Measurements from ENCODE around the gene B4GALNT3. TPM values are rescaled to one million over a fixed set of nuclear protein-coding genes. Genes with fewer than 3 reads are reported as not detected.

The B4GALNT3 gene
- total RNA-seq, 1 donor from 2014 or later, result 36.6 TPM

GRCh38 chr12:499837-500458 lies 40.2 kb downstream of the B4GALNT3 start:
- no peak for DNase-seq (ENCODE audit: missing footprints)
- intact Hi-C loops (cut with DNase I), result loop anchor here (5.0 kb wide), 1 partner anchor 43 kb away; the partner anchor contains the start of gene B4GALNT3
- peak; percentile 74 for ATAC-seq

DNA sequence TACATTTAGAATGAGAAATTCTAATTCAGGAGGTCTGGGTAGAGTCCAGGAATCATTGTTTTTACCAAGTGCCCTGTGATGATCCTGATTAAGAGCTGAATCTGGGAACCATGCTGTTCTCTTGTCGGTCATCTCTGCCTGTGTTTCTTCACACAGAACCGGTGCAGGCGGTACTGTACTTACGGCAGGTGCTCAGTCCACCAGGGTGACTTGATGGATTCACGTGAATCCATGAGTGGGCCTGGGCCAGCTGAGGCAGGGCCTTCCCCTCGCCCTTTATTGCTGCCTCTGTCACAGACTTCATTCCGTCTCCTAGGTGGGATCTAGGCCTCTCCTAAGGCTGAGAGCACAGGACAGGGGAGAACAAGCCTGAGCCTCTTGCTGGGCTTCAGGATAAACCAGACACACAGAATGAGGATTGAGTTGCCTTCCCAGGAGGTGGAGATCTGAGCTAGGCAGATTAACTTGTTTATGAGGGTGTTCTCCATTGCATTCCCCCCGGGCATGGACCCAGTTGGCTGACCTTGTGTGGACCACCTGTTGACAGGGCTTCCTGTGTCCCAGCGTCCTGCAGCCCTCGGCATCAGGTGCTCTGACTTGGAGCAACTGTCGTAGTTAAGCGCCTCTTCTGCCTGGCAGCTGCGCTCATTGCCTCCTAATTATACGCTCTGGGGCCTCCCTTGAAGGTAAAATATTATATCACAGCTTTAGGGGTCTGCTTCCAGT lies 42.1 kb downstream of the B4GALNT3 start:
- ATAC-seq (no peak), DNase-seq (ENCODE audit: missing footprints) (no peak)
- intact Hi-C loops (cut with DNase I), result loop anchor here (2.0 to 5.0 kb wide), 2 partner anchors 45 kb away; partner anchors contain the start of gene B4GALNT3

- ATAC-seq, result peak; percentile 47
Observed at GRCh38 chr12:503111-503761, 43.5 kb downstream of the B4GALNT3 start.

GRCh38 chr12:505221-505620 lies 45.5 kb downstream of the B4GALNT3 start:
- intact Hi-C loops (cut with DNase I), result no loop called here
- ATAC-seq, result no peak
- DNase-seq (ENCODE audit: missing footprints), result no peak

More at GRCh38 chr12:503111-503761, 43.5 kb downstream of the B4GALNT3 start:
- intact Hi-C loops (cut with DNase I), result loop anchor here (2.0 to 5.0 kb wide), 2 partner anchors 44 to 46 kb away; partner anchors contain the start of gene B4GALNT3
- no peak for DNase-seq (ENCODE audit: missing footprints)

GRCh38 chr12:507391-507796 lies 47.7 kb downstream of the B4GALNT3 start:
- DNase-seq (ENCODE audit: missing footprints), result no peak
- ATAC-seq, result no peak
- intact Hi-C loops (cut with DNase I), result no loop called here

- no peak for DNase-seq (ENCODE audit: missing footprints)
- intact Hi-C loops (cut with DNase I), result no loop called here
- ATAC-seq, result no peak
Observed at GRCh38 chr12:508145-508544, 48.4 kb downstream of the B4GALNT3 start.

DNA sequence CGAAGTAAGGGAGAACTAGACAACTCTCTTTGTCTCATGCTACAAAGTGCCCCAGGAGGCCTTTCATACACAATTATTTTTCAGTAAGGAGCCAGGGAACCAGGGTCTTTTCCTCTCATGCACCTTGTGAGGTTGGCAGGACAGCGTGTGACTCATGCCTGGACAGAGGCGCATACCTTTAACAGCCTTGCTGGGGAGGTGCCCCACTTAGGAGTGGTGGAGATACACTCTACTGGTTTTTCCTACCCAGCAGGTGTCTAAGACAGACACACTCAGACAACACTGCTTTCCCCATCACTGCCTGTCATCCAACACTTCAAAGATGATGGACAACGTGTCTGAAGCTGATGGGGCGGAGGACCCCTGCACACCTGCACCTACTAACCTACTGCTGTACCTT lies 49.1 kb downstream of the B4GALNT3 start:
- DNase-seq (ENCODE audit: missing footprints), result no peak
- ATAC-seq, result no peak
- intact Hi-C loops (cut with DNase I), result no loop called here

GRCh38 chr12:509500-509899 lies 49.8 kb downstream of the B4GALNT3 start:
- intact Hi-C loops (cut with DNase I), result no loop called here
- no peak for DNase-seq (ENCODE audit: missing footprints)
- peak; percentile 81 for ATAC-seq

DNA sequence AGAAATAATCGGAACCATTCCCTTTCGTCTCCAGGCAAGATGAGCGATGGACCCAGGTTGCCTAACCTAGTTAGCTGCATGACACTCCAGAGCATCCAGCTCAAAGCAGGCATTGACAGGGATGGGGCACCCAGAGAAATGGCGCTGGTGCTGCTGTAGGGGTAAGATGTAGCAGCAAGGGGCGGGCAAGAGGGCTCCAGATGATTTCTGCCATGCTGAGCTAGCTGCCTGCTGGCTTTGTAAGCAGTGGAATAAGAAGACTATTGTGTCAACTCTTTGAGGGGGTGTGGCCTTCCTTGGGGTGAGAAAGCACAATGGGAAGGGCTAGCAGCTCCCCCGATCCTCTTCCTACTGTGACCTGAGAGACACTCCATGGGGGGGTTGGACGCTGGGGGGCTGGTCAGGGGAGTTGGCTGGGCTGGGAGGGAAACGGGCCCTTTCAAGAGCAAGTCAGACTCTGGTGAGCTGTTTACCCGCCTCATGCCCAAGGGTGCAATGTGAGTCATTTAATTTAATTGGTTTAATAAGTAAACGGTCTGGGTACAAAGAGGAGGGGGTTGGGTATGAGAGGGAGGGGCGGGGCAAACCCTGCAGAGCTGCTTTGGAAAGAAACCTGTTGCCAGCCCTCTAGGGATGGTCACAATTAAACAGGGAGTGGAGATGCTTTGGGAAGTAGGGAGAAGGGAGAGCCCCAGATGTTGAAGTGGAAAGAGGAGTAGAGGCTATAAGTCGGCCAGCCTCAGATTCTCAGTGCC lies 50.5 kb downstream of the B4GALNT3 start:
- intact Hi-C loops (cut with DNase I), result no loop called here
- no peak for DNase-seq (ENCODE audit: missing footprints)
- no peak for ATAC-seq

DNA sequence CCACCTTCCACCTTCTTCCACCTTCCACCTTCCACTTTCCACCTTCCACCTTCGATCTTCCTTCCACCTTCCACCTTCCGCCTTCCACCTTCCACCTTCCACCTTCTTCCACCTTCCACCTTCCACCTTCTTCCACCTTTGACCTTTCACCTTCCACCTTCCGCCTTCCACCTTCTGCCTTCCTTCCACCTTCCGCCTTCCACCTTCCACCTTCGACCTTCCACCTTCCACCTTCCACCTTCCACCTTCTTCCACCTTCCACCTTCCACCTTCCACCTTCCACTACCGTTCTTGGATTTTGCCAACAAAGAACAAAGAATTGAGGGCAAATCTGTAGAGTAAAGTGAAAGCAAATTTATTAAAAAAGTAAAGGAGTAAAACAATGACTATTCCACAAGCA lies 53.2 kb downstream of the B4GALNT3 start:
- DNase-seq (ENCODE audit: missing footprints) (no peak), ATAC-seq (no peak)

GRCh38 chr12:513446-513845 lies 53.7 kb downstream of the B4GALNT3 start:
- intact Hi-C loops (cut with DNase I), result no loop called here
- DNase-seq (ENCODE audit: missing footprints) (no peak), ATAC-seq (no peak)

More for the DNA sequence above, 53.2 kb downstream of the B4GALNT3 start:
- intact Hi-C loops (cut with DNase I), result no loop called here

GRCh38 chr12:517538-517937 lies 57.8 kb downstream of the B4GALNT3 start:
- DNase-seq (ENCODE audit: missing footprints) (no peak), ATAC-seq (no peak)
- intact Hi-C loops (cut with DNase I), result no loop called here

- no peak for DNase-seq (ENCODE audit: missing footprints)
- intact Hi-C loops (cut with DNase I), result no loop called here
Observed at GRCh38 chr12:520119-520518, 60.4 kb downstream of the B4GALNT3 start.

GRCh38 chr12:522692-523378 lies 63.1 kb downstream of the B4GALNT3 start:
- intact Hi-C loops (cut with DNase I), result no loop called here
- no peak for DNase-seq (ENCODE audit: missing footprints)
- ATAC-seq, result no peak

More at GRCh38 chr12:520119-520518, 60.4 kb downstream of the B4GALNT3 start:
- no peak for ATAC-seq

- DNase-seq (ENCODE audit: missing footprints) (no peak), ATAC-seq (no peak)
- intact Hi-C loops (cut with DNase I), result no loop called here
Observed at GRCh38 chr12:524167-524951, 64.6 kb downstream of the B4GALNT3 start.

DNA sequence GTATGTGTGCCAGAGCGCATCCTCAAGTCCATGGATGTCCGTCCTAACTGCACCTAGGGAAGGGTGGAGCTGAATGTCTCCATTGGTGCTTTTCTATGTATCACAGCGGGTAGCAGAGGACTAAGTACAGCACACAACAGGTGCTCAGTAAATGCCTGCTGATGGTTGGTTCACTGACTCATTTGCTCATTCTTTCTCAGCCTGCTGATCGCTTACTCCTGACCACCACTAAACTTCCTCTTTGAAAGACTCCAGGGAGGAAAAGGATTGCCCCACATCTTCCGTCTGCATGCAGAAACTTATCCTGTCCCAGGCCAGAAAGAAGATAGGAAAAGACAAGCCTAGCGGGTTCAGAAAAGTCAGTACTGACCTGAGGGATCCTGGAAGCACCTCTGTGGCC lies 66.3 kb downstream of the B4GALNT3 start:
- no peak for DNase-seq (ENCODE audit: missing footprints)
- intact Hi-C loops (cut with DNase I), result no loop called here
- no peak for ATAC-seq

DNA sequence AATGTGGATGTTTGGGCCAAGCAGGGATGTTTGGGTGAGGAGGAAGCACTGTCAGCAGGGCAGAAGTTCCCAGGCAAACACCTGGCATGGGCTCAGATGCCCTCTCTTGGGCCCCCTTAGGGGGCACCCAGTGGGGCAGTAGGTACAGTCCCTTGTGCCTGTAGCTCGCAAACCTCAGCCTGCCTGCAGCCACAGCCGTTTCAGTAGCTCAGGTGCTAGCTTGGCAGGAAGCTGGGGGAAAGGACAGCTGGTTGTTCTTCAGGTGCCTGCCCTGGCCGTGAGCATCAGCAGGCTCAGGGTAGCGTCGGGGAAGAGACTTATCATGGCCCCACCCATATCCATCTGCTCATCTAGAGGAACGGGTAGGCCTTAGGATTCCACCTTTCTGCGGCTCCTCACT lies 67.5 kb downstream of the B4GALNT3 start:
- ATAC-seq, result no peak
- DNase-seq (ENCODE audit: missing footprints), result no peak
- intact Hi-C loops (cut with DNase I), result no loop called here

DNA sequence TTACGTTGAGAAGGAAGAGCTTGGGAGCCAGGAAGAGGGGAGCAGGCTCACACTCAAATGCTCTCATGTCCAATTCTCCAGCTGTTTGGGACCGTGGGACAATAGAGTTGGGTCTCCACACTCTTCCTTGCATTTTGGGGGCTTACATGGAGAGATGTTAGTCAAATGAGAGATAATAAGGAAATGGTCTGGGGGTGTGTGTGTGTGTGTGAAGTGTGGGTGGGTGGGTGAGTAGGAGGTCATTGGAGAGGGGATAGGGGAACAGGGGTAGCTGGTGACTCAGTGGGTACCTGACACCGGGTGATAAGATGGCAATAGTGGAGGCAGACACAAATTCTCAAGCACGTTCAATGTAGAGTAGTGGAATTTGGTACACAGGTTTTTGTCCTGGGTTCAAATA lies 68.0 kb downstream of the B4GALNT3 start:
- ATAC-seq (no peak), DNase-seq (ENCODE audit: missing footprints) (no peak)
- intact Hi-C loops (cut with DNase I), result no loop called here

Data from Right ventricle myocardium inferior (tissue), 1 donor.